DOHH2 (cell line): ENCODE data around the gene RAB5IF.

ENCODE experiments used
- H3F3A ChIP-seq: fragments of 200-600 bp; sonication (generic), shearing (Covaris generic); 2 replicates; pipeline ENCODE4 v1.6.0; 2016; ENCODE audit warnings: antibody characterized with exemption, mild to moderate bottlenecking; ENCODE audit not compliant: control insufficient read depth, insufficient read depth
- H3K27ac ChIP-seq: fragments of 200-600 bp; sonication (generic); 2 replicates; pipeline ENCODE4 v1.5.1; 2014; ENCODE audit warnings: low read depth, mild to moderate bottlenecking, low read length, moderate library complexity
- H3K27me3 ChIP-seq: fragments of 200-600 bp; sonication (generic); 2 replicates; pipeline ENCODE4 v1.6.1; 2014; ENCODE audit warnings: mild to moderate bottlenecking, low read length, mixed read lengths; ENCODE audit not compliant: control insufficient read depth
- H3K36me3 ChIP-seq: fragments of 200-600 bp; sonication (generic); 2 replicates; pipeline ENCODE4 v1.6.1; 2014; ENCODE audit warnings: mild to moderate bottlenecking, low read length, moderate library complexity, mixed read lengths; ENCODE audit not compliant: control insufficient read depth
- H3K4me1 ChIP-seq: fragments of 200-600 bp; sonication (generic); 2 replicates; pipeline ENCODE4 v1.6.1; 2014; ENCODE audit warnings: mild to moderate bottlenecking, low read length, mixed read lengths; ENCODE audit not compliant: control insufficient read depth
- H3K4me2 ChIP-seq: fragments of 200-600 bp; sonication (generic); 2 replicates; pipeline ENCODE4 v1.6.0; 2014; ENCODE audit warnings: mild to moderate bottlenecking, low read length, moderate library complexity
- H3K4me3 ChIP-seq: fragments of 200-600 bp; sonication (generic); 2 replicates; pipeline ENCODE4 v1.5.1; 2014; ENCODE audit warnings: mild to moderate bottlenecking, low read length, mixed read lengths
- H3K79me2 ChIP-seq: fragments of 200-600 bp; sonication (generic); 2 replicates; pipeline ENCODE4 v1.6.1; 2014; ENCODE audit warnings: mild to moderate bottlenecking, low read length, mixed read lengths; ENCODE audit not compliant: control insufficient read depth
- H3K9me2 ChIP-seq: fragments of 200-600 bp; sonication (generic); replicated peaks from 2 replicates; pipeline ENCODE4 v1.6.1; 2014; ENCODE audit warnings: mild to moderate bottlenecking, low read length, mixed read lengths; ENCODE audit not compliant: control insufficient read depth
- H3K9me3 ChIP-seq: fragments of 200-600 bp; sonication (generic); 2 replicates; pipeline ENCODE4 v1.6.1; 2014; ENCODE audit warnings: antibody characterized with exemption, low read length, mixed read lengths; ENCODE audit not compliant: control insufficient read depth, insufficient read depth
- H4K20me1 ChIP-seq: fragments of 200-600 bp; sonication (generic); 2 replicates; pipeline ENCODE4 v1.6.0; 2014; ENCODE audit warnings: low read depth, mild to moderate bottlenecking, antibody characterized with exemption, low read length, moderate library complexity; ENCODE audit not compliant: control insufficient read depth, insufficient read depth
- EZH2phosphoT487 ChIP-seq: fragments of 200-600 bp; sonication (generic); IDR thresholded peaks from 2 replicates; pipeline ENCODE4 v1.6.1; 2017; ENCODE audit warnings: borderline replicate concordance, mild to moderate bottlenecking, antibody characterized with exemption, low read length, moderate library complexity, mixed read lengths
- TF ChIP-seq, protein P1 (sequence below): fragments of 200-600 bp; sonication (generic); IDR thresholded peaks from one replicate; pipeline ENCODE4 v1.5.1; 2014; ENCODE audit warnings: antibody characterized with exemption, mild to moderate bottlenecking, low read depth, low read length; ENCODE audit not compliant: poor library complexity, severe bottlenecking

The RAB5IF gene

DNA sequence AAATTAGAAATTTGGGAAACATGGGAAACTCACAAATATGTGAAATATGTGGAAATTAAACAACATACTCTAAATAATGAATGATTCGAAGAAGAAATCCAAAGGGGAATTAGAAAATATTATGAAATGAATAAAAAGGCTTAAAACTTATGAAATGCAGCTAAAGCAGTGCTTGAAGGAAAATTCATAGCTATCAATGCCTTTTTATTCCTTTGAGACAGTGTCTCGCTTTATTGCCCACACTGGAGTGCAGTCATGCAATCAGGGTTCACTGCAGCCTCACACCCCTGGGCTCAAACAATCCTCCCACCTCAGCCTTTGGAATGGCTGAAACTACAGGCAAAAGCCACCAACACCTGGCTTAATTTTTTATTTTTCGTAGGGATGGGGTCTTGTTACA, 40.1 kb upstream of the RAB5IF start:
- H3K4me1 ChIP-seq: no peaks in the 10 kb centered on the region
- no peak overlapping the region for H3K27ac ChIP-seq
- no peaks in the 10 kb centered on the region for H3F3A ChIP-seq
- no peaks in the 10 kb centered on the region for H3K27me3 ChIP-seq
- H3K4me3 ChIP-seq: no peak overlapping the region
- H3K9me3 ChIP-seq: peaks cover 10% of the 10 kb centered on the region; the same call in 1 of the 2 replicates
- no peaks in the 10 kb centered on the region for H3K9me2 ChIP-seq
- H3K4me2 ChIP-seq: no peak overlapping the region
- H3K79me2 ChIP-seq: no peaks in the 10 kb centered on the region
- TF ChIP-seq, protein P1, sequence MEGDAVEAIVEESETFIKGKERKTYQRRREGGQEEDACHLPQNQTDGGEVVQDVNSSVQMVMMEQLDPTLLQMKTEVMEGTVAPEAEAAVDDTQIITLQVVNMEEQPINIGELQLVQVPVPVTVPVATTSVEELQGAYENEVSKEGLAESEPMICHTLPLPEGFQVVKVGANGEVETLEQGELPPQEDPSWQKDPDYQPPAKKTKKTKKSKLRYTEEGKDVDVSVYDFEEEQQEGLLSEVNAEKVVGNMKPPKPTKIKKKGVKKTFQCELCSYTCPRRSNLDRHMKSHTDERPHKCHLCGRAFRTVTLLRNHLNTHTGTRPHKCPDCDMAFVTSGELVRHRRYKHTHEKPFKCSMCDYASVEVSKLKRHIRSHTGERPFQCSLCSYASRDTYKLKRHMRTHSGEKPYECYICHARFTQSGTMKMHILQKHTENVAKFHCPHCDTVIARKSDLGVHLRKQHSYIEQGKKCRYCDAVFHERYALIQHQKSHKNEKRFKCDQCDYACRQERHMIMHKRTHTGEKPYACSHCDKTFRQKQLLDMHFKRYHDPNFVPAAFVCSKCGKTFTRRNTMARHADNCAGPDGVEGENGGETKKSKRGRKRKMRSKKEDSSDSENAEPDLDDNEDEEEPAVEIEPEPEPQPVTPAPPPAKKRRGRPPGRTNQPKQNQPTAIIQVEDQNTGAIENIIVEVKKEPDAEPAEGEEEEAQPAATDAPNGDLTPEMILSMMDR: no peak
- no peak for TF ChIP-seq EZH2phosphoT487
- peaks cover 5% of the 10 kb centered on the region; the same call in 1 of the 2 replicates for H3K36me3 ChIP-seq
- H4K20me1 ChIP-seq: no peaks in the 10 kb centered on the region

DNA sequence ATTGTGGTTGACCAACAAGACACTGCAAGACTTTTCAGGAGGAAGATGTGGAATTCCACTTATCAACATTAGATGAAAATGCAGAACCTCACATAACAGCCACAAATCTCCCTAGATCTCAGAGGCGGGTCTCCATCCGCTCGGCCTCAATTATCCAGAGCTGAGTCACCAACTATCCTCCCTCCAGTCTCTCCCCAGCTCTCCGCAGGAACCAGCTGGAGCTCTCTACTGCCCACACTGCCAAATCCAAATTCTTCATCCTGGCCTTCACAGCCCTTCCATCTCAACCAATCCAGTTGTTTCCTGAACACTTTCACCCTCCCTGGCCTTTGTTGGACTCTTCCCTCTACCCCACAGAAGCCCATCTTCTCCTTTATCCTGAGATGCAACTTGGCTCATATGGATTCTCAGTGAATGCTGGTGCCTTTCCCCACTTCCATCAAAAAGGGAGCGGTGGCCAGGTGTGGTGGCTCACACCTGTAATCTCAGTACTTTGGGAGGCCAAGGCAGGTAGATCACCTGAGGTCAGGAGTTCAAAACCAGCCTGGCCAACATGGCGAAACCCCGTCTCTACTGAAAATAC, 35.6 kb upstream of the RAB5IF start:
- Histone ChIP-seq H3K4me3 (no peak overlapping the region), H3K79me2 (peaks cover 21% of the 10 kb centered on the region), H3K27me3 (no peaks in the 10 kb centered on the region), H4K20me1 (no peaks in the 10 kb centered on the region), H3K27ac (no peak overlapping the region), H3F3A (peaks cover 16% of the 10 kb centered on the region), H3K36me3 (peaks cover 12% of the 10 kb centered on the region), H3K9me2 (no peaks in the 10 kb centered on the region), H3K9me3 (peaks cover 8% of the 10 kb centered on the region; the same call in 1 of the 2 replicates), H3K4me2 (no peak overlapping the region), H3K4me1 (peaks cover 14% of the 10 kb centered on the region)
- TF ChIP-seq, protein P1: no peak
- no peak for TF ChIP-seq EZH2phosphoT487

DNA sequence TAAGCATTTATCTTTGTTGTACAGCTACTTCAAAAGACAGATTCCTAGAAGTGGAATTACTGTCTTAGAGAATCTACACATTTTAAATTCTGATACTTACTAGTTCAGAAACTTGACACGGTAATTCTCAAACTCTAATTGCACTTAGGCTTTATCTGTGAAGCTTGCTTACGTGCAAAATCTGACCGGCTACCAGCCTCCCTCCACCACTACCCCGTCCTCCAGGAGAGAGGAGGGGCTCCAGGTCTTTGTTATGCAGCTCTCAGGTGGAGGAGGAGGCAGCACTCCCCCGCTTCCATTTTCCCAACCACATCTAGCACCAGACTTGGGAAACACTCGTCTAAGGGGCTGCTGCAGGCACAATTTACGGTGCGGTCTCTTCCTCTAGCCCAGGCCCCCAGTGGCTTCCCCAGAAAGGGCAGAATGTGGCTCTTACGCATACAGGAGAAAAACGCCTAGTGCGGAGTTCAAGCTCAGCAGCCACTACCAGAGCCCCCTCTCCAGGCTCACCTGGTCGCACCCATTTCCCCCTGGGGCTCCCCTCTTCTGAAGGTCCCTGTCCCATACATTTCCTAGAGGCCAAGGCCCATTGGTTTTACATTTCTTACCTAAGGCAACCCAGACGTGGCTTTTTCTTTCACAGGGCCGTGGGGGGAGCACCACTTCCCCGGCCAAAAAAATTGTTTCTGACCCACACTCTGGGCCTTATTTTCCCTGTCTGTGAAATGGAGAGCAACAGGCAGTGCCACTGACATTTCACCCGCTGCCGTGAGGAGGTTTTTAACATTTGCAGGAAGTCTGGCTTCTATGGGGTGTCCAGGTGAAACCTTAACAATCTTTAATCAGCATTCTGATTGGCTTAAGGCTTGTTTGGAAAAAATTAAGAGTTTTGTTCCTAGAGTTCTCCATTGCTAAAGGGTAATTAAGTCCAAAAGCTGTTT, 33.7 kb upstream of the RAB5IF start:
- H3K9me3 ChIP-seq: no peaks in the 10 kb centered on the region
- peaks cover 40% of the 10 kb centered on the region for H3K79me2 ChIP-seq
- peak overlapping the region; percentile 100 for H3K4me2 ChIP-seq
- peaks cover 24% of the 10 kb centered on the region for H3K36me3 ChIP-seq
- no peak overlapping the region for H3K27ac ChIP-seq
- H3K4me1 ChIP-seq: peaks cover 27% of the 10 kb centered on the region
- peak overlapping the region; percentile 86 for H3K4me3 ChIP-seq
- no peaks in the 10 kb centered on the region for H3K9me2 ChIP-seq
- peaks cover 16% of the 10 kb centered on the region for H3F3A ChIP-seq
- TF ChIP-seq, protein P1: no peak
- TF ChIP-seq EZH2phosphoT487: no peak
- H4K20me1 ChIP-seq: peaks cover 11% of the 10 kb centered on the region
- no peaks in the 10 kb centered on the region for H3K27me3 ChIP-seq
